Effector CD4-positive, alpha-beta T cell (primary cell): Measurements from ENCODE around the gene GPR78.
"Not testable (repeated sequence)": the region's sequence is repeated elsewhere in the genome, so short reads cannot be mapped to it uniquely, and the experiment has no call there.

Source experiments
- DNase-seq: peaks from one replicate; pipeline ENCODE4 v3.0.0-alpha.2; 2020

The GPR78 gene

GRCh38 chr4:8568068-8568668, 12.0 kb upstream of the GPR78 start:
- DNase-seq = no peak

- no peak for DNase-seq
Observed at GRCh38 chr4:8570201-8570600, 10.0 kb upstream of the GPR78 start.

GRCh38 chr4:8571702-8572685, 8.2 kb upstream of the GPR78 start:
- no peak for DNase-seq

GRCh38 chr4:8573266-8573665, 6.9 kb upstream of the GPR78 start:
- DNase-seq = no peak

GRCh38 chr4:8574796-8575370, 5.3 kb upstream of the GPR78 start:
- DNase-seq = no peak

GRCh38 chr4:8575457-8575856, 4.7 kb upstream of the GPR78 start:
- no peak for DNase-seq

GRCh38 chr4:8576591-8576990, 3.6 kb upstream of the GPR78 start:
- not testable (repeated sequence) for DNase-seq

- DNase-seq = no peak
Observed at GRCh38 chr4:8577046-8577445, 3.1 kb upstream of the GPR78 start.

- no peak for DNase-seq
Observed at GRCh38 chr4:8577972-8578371, 2.2 kb upstream of the GPR78 start.

- no peak for DNase-seq
Observed at GRCh38 chr4:8578717-8579116, 1.5 kb upstream of the GPR78 start.

- DNase-seq = no peak
Observed at GRCh38 chr4:8579526-8580320, 469 bp upstream of the GPR78 start.

GRCh38 chr4:8581094-8581861, 1.1 kb downstream of the GPR78 start:
- no peak for DNase-seq

GRCh38 chr4:8582016-8582415, 1.8 kb downstream of the GPR78 start:
- DNase-seq = no peak

GRCh38 chr4:8582436-8582835, 2.2 kb downstream of the GPR78 start:
- DNase-seq = no peak

- DNase-seq = no peak
Observed at GRCh38 chr4:8582941-8583654, 2.9 kb downstream of the GPR78 start.

- no peak for DNase-seq
Observed at GRCh38 chr4:8583655-8584025, 3.4 kb downstream of the GPR78 start.

GRCh38 chr4:8585186-8585585, 5.0 kb downstream of the GPR78 start:
- no peak for DNase-seq

- no peak for DNase-seq
Observed at GRCh38 chr4:8585721-8586212, 5.6 kb downstream of the GPR78 start.

- no peak for DNase-seq
Observed at GRCh38 chr4:8586246-8586645, 6.1 kb downstream of the GPR78 start.

- no peak for DNase-seq
Observed at GRCh38 chr4:8586671-8587468, 6.7 kb downstream of the GPR78 start.
